ENCODE measurements around the gene LSM4.

DNA sequence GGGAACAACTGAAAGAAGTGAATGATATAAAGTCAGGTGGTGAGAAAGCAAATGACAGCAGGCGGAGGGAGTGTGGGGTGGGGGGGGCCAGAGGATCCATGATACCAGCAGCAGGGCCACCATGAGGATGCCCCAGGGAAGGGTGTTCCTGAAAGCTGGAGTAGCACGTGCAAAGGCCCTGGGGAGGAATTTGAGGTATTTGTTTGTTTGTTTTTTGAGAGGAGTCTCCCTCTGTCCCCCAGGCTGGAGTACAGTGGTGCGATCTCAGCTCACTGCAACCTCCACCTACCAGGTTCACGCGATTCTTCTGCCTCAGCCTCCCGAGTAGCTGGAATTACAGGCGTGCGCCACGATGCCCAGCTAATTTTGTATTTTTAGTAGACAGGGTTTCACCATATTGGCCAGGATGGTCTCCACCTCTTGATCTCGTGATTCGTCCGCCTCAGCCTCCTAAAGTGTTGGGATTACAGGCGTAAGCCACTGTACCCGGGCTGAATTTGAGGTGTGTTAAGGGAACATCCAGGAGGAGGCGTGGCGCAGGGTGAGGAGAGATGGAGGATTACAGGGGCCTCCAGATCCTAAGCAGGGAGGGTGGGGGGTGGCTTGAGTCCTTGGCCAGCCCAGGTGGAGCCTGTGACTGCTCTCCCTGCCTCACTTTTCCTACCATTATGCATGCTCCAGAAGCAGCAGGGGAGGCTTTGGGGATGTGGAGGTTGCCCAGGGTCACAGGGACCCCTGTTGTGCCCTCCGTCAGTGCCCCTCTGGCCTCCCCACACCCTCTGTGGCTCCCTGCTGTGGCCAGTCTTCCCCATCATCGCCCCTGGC lies 29.0 kb downstream of the LSM4 start:
- TF ChIP-seq POLR2A (IDR thresholded peaks at IDR 0.05) (no peak), EP300 (IDR thresholded peaks at IDR 0.05; ENCODE audit: low read depth) (no peak), CTCF (IDR thresholded peaks at IDR 0.05) (no peak), POLR2AphosphoS5 (IDR thresholded peaks at IDR 0.05) (no peak)
